HG03064 (cell line): ENCODE measurements around the gene RGL1.

Experiments
- ATAC-seq: cut with Tn5 transposase; IDR thresholded peaks from one replicate; pipeline ENCODE4 v1.9.1; 2021; ENCODE audit warnings: low read depth; ENCODE audit not compliant: unreplicated experiment

Gene RGL1

DNA sequence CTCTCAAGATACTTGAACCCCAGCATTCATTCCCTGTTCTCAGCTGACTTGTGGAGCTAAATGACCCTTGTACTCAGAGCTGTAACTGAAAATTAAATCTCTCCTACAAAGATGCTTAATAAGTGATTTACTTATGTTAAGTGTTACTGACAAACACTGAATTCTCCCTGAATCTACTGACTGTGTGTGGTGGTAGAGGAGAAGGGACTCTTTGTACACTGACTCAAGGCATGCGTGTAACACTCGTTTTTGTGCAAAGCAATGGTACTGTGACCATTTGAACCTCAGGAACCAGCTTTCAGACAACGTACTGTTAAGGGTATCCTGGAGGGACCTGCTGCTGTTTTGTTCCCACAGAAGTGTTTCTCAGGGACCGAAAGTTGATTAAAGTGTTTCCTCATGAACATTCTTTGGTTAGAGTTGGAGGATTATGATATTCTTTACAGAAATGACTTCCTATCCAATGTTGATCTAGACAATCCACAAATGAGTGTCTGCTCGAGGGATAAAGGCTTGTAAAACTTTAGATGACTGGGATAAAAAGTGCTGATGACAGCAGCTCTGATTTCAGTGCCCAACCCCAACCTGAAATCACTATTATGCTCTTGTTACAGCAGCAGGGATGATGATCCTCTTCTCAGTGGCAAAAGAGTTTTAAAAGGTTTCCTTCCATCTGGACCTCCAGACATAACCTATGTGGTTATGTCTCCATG lies 12.8 kb downstream of the RGL1 start:
- ATAC-seq = no peak

DNA sequence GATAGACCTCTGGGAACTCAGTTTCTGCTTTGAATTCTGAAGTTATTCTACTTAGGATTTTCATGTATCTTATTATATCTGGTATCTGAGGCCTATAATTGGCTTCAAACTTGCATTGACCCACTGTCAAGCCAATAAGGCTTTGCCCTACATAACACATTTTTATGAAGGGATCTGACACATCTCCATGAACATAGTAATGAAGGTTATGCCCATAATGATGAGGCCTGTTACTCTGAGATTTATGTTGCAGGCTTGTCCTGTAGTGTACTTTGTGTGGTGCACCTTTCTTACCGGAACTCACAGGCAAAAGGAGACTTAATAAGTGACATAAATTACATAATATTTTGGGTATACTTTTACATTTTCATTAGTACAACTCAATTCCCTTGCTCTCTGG lies 14.1 kb downstream of the RGL1 start:
- ATAC-seq = no peak

DNA sequence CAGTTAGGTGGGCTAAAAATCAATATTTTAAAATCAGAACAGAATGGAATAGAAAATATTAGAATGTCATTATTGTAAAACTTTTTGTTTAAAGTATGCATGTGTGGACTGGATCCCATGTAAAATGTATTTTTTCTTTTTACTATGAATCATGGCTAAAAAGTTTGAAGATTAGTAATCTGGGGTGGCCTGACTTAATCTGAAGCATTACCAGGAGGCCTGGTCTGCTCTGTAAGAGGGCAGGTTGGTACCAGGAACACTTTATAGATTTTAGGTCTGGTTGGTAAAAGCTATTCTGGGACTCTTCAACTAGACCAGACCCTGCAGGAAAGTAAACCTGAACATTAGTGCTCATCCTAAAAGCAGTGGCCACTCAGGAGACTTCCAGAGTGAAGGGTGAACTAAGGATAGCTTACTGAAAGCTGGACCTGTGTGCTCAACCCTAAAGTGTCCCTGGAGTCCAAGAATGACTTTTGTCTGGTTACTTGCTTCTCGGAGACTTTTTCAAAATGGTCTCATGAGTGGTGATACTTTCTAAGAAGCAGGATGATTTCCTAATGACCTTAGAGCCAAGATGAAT lies 16.5 kb downstream of the RGL1 start:
- ATAC-seq = no peak

DNA sequence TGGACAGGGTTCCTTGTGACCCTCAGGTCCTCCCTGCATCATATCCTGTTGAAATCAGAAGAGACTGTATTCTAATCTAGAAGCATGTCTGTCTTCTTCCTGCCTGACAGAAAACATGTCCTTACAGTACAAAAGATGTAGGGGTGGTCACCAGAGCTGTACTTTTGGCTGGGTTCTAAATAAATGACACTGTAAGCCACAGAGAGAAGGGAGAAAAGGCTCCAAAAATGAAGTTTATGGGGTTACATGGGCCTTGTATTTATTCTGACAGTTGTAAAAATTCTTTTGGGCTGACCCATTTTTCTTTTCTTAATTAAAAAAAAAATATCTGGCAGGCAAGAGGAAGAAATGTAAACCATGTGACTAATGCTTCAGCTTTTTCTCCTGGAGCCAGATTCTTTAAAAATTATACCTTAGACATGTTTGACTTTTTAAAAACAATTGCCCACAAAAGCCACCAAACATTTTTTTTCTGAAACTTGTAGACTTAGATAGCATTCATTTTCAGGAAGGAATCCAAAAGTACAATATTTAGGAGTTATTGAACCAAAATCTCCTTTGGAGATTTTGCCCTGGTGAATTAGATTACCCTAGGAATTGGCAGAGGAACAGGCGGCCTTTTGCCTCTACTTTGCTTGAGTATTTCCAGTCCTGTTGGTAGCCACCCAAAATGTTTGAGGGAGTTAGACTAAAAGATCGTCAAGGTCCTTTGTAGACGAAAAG lies 17.1 kb downstream of the RGL1 start:
- ATAC-seq = no peak

DNA sequence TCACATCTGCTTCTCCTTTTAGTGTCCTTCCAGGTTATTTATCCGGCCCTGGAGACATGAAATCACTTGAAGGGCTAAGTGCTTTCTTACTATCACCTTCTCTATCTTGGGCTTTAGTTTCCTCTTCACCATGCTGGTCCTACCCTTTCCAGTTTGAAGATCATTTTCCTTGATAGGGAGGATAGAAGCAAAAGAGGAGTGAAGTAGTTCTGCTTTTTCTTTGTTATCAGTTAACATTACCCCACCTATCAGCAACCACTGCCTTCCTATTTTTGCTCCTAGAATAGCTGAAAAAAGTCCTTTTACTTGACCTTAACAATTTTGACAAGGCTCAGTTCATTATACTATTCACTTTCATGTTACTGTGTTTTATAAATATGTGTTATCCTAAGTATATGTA lies 19.4 kb downstream of the RGL1 start:
- ATAC-seq = no peak

DNA sequence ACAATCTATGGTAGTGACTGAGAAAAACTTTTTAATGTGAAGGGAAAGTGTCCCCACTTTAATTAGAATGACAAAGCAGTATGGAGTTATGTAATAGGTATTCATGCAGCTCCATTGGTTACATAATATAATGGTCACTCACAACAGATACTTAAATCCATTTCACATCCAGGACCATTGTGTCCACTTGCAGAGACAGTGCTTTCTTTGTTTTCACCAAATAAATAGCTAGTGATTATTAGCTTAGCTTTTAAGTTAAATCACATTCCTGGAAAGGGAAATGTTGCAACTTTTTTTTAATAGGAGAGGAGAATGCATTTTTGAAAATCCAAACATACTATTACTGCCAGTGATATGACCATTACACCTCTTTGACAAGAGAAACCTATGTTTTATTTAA lies 22.9 kb downstream of the RGL1 start:
- ATAC-seq = no peak

DNA sequence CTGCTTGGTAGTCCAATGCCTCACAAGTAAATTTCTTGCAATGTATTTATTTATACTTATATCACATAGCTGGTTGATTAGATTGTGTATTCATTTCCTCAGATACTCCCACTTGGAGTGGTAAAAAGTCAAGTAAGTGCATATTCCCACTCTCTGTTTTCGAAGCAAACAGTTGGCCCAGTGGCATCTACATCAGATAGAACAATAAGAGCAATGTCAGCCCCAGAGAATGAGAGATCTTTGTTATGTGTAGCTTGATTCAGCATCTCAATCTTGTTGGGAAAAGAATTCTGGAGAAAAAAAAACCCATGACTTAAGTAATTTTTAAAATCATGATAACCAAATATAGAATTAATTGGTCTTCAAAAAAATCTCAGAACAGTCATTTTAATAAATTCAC lies 25.5 kb downstream of the RGL1 start:
- ATAC-seq = no peak

DNA sequence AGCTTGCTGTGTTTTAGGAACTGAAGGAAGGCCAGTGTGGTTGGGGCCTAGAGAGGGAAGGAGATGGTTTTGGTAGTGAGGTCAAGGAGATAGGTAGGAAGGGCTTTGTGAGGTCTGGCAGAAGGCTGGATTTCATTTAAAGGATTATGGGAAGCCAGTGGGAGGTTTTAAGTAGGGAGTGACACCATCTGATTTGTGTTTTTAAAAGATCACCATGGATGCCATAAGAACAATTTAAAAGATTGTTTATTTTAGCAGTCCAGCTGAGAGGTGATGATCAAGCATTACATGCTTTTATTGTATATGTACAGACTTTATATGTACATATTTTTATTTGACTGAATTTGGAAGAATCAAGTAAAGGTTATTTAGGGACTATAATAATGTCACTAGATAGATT lies 26.4 kb downstream of the RGL1 start:
- no peak for ATAC-seq

DNA sequence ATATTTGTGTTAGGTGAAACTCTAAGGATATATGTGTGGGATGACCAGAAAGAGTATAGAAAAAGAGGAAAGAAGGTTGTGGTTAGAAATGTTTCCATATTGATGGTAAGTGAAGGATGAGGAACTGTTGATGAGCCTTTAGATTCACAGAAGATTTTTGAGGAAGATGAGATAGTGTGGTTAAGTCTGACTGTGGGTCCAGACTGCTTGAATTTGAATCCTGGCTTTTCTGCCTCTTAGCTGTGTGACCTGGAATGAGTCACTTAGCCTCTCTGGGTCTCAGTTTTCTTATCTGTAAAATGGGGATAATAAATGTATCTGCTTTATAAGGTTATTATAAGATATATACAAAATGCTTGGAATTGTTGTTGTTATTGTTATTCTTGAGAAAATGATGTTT lies 27.5 kb downstream of the RGL1 start:
- ATAC-seq = no peak

DNA sequence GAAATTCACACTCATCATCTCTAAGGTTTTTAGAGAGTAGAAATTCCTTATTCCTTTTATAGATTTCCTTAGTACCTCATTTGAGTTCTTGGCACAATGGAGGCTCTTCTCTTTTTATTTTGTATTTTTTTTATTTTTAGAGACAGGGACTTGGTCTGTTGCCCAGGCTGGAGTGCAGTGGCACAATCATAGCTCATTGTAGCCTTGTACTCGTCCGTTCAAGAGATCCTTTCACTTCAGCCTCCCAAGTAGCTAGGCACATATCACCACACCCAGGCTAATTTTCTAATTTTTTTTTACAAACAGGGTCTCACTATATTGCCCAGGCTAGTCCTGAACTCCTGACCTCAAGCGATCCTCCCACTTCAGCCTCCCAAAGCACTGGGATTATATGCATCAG lies 29.6 kb downstream of the RGL1 start:
- no peak for ATAC-seq

DNA sequence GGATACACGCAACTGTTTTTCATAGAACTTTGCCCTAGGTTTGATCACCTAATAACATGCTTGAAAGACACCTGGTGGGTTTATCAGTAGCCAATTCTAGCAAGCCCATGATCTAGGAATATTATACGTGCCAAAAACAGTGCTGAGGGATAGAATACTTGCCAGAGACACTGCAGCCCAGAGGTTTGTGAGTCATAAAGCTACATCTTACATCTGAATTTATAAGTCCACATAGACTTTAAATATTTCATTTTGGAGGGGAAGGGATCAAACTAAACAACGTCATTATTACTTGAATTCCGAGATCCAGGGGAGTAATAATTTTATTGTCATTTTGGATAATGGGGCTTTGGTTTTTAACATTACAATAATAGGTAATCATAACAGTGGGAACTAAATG lies 31.7 kb downstream of the RGL1 start:
- no peak for ATAC-seq

DNA sequence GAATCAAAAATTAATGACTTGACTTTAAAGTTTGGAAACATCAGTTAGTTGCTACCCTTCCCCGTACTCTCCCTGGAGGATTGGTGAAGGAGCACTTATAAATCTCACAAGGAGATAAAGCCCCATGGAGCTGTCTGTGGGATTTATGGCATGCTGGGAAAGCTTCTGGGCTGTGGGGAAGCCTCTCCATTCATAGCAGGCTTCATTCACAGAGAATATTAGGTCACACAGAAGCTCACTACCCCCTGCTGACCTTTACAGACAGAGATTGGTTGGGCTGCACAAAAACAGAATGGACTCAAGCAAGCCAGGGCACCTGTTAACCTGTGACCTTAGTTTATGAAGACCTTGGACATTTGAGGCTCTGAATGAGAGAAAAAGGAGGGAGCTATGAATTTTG lies 32.1 kb downstream of the RGL1 start:
- no peak for ATAC-seq

DNA sequence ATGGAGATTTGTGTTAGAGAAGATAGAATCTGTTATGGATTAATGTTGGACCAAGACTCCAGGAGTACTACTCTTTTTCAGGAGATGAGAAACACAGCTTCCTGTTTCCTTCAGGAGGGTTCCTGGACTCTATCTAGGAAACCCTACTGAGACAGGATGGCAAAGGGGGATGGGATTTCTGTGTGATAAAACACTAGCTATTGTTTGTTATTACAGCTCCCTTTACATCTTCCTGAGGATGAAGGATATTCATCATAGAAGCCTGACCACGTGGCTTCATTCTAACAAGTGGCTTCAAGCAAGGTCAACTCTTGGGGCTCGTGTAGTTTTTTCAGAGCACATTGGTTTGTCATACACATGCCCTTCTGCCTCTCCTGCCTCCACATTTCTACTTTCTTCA lies 33.3 kb downstream of the RGL1 start:
- ATAC-seq = no peak

DNA sequence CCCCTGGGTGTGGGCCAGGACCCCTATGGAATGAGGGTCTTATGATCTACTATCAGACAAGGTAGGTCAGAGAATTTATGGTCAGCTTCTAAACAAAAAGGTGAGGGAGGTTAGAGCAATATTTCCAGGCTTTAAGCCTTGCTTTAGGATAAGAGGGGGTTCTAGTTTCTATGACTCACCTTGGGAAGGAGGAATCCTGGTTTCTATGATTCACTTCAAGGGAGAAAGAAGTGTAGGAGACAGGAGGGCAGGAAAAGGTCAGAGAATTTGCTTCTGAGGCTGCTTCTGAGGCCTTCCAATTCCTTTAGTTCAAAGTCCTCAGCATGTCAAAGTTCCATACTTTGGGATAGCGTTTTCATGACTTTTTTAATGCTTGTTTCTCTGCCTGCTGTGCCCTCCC lies 35.2 kb downstream of the RGL1 start:
- no peak for ATAC-seq

DNA sequence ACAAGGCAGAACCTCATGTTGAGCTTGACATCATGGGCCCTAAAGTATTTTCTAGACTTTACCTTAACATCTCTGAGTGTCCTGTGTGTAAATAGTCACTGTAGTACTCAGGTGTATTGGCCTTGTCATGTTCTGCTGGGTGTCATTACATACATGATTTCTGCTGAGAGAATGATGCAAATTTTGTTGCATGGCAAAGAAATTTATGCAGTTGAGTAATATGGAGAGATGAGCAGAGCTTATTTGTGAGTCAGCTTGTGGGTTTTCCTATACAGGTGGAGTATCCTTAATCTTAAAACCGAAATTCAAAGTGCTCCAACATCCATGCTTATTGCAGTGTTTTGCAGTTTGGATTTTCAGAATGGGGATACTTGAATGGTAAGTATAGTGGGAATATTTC lies 36.6 kb downstream of the RGL1 start:
- no peak for ATAC-seq

DNA sequence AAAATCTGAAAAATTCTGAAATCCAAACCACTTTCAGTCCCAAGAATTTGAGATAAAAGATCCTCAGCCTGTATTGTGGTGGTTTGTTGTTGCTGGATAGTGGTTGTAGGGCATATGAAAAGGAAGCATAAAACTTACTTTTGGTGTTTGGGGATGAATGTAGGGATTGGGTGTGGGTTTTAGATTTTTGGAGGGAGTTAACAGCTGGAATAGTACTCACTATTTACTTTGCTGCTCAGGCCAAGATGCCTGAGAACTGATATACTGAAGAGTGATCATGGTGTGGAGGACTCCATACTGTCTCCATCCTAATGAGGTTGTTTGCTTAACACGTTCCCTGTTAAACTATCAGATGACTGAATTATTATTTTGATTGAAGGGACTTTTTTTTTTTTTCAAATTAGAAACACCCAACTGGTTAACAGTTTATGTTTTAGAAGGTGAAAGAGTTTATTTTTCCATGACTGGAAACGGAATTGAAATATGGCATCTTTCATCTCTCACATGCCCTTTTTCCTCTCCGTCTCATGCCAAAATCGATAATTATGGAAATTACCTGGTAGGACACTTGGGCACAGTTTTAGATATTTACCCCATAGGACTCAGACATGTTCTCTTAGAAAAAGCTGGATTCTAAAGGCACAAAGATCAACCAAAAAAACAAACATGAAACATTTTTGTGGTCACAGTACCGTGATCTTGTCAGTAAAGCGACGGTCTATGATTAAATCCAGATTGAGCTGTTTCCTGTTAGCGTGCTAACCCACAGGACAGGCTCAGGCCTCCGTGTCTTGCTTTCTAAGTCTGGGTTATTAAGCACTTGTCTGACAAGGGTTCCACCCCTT lies 37.3 kb downstream of the RGL1 start:
- peak; percentile 89 for ATAC-seq

DNA sequence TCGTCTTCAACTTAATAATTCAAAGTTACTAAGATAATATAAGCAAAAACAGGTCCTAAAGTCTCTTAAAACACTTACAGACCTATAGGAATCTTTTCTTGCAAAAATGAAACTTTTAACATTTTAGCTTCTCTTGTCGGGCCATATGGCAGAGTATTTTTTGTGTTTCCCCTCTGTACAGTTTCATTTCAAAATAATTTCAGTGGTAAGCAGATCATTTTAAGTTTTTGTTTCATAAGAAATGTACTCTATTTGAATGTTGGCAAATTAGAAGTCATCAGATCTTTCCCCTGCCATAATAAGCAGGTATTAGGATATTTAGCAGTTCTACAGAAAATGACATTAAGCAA lies 37.9 kb downstream of the RGL1 start:
- ATAC-seq = peak; percentile 33

DNA sequence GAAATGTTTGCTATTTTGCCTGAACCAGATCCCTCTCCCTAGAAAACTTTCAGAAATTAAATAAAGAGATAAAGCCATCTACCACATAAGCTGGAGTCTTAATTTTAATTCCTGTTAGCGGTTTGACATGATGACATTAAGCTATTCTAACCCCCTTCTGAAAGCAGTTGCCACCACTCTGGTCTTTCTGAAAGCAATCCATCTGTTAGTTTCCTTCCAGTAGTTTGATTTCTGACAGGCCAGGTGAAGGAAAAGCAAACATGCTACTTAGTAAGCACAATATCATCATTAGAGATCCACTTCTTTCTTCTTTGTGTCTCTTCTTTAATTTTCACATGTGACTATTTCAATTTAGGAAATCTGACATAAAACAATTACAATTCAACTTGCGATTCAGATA lies 39.9 kb downstream of the RGL1 start:
- no peak for ATAC-seq

DNA sequence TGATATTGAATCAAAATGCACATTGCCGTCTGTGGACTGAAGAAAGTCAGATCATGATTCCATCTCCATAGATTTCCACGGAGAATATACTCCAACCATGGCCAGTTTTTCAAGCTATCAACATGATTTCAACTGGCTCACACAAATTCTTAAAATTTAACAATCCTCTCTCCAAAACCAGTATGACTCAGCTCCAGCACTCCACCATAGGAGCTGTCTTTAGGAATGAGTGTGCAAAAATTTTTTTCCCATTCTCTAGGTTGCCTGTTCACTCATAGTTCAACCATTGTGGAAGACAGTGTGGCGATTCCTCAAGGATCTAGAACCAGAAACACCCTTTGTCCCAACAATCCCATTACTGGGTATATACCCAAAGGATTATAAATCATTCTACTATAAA lies 40.8 kb downstream of the RGL1 start:
- ATAC-seq = no peak

DNA sequence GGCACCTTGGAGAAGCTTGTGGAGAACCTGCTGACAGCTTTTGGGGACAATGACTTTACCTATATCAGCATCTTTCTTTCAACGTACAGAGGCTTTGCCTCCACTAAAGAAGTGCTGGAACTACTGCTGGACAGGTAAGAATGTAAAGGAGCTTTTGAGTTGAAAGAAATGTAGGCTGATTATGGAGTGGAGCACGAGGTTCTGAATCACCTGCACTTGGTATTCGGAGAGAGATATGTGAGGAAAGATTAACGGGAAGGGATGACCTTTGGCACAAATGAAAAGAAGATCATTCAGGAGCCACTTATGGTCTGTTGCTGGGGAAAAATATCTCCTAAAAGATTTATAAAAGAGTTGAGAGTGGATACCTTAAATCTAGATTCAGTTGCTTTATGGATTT lies 42.7 kb downstream of the RGL1 start:
- no peak for ATAC-seq

DNA sequence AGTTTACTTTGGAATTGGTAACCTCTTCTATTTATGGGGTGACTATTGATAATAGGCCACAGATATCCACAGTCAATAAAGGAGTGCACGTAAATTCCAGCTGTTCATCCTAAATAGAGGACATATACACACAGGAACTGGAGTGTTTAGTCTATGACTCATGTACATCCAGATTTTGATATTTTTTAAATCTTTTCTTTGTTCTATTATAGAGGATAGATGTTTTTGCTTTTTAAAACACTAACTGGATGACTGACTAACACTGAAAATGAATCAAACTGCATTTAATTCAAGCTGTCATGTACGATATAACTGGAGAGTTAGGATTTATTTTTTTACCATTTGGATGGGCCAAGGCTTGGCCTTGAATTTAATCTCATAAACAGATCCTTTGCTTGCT lies 45.9 kb downstream of the RGL1 start:
- no peak for ATAC-seq
